Activated CD4-positive, alpha-beta T cell treated with anti-CD3 and anti-CD28 coated beads for 36 hours (primary cell): ENCODE measurements around the gene SMIM41. TPM values are rescaled to one million over a fixed set of nuclear protein-coding genes. Genes with fewer than 3 reads are reported as not detected.
A peak's percentile ranks its signal among the peaks of the same experiment; 100 is the strongest.

Experiments used
- ATAC-seq: fragments of 200-7000 bp; cut with Tn5 transposase; one replicate; pipeline ENCODE4 v1.10.0; 2021; ENCODE audit warnings: mild to moderate bottlenecking, moderate library complexity
- CTCF ChIA-PET: fragments of 350-600 bp; sonication (Branson Sonifier 250); formaldehyde crosslinking; loops from one replicate; lab custom pipeline; 2021; ENCODE audit warnings: antibody characterized with exemption; lab: Charles Lee
- POLR2A ChIA-PET: fragments of 350-600 bp; sonication (Branson Sonifier 250); formaldehyde crosslinking; loops from one replicate; lab custom pipeline; 2021; ENCODE audit warnings: antibody characterized with exemption, inconsistent platforms; lab: Charles Lee
- DNase-seq: peaks from one replicate; pipeline ENCODE4 v3.0.0-alpha.2; 2020
- H3K27ac Mint-ChIP-seq: one replicate; pipeline ENCODE4 v1.8.0; 2021; ENCODE audit warnings: mixed read lengths
- H3K27me3 Mint-ChIP-seq: one replicate; pipeline ENCODE4 v1.8.0; 2021; ENCODE audit warnings: mixed read lengths
- H3K36me3 Mint-ChIP-seq: one replicate; pipeline ENCODE4 v1.8.0; 2021; ENCODE audit warnings: low read depth, mixed read lengths
- H3K4me1 Mint-ChIP-seq: one replicate; pipeline ENCODE4 v1.8.0; 2021; ENCODE audit warnings: mixed read lengths
- H3K4me3 Mint-ChIP-seq: one replicate; pipeline ENCODE4 v1.8.0; 2021; ENCODE audit warnings: mild to moderate bottlenecking, moderate library complexity, mixed read lengths
- H3K9me3 Mint-ChIP-seq: one replicate; pipeline ENCODE4 v1.8.0; 2021; ENCODE audit warnings: low read depth, mixed read lengths
- intact Hi-C, 2 experiments: fragments of 100-400 bp; cut with DNase I in 1 of 2; cut with micrococcal nuclease in 1 of 2; formaldehyde crosslinking; loops; one replicate each; pipeline versions ENCODE4 v1.14.2 to v1.15.1; 2022 to 2024; cut with DNase I, micrococcal nuclease
- total RNA-seq, 2 experiments: library from RNA; stranded (reverse); gene quantifications; one replicate each; pipeline ENCODE4 v1.2.3, GENCODE V29; 2021

Gene SMIM41
- not detected for total RNA-seq

- Mint-ChIP-seq H3K9me3 (no peaks in the 10 kb centered on the region), H3K27ac (no peak within 1 kb of the TSS), H3K36me3 (peaks cover 14% of the 10 kb centered on the region), H3K27me3 (no peaks in the 10 kb centered on the region), H3K4me1 (peaks cover 8% of the 10 kb centered on the region), H3K4me3 (no peak within 1 kb of the TSS)
- POLR2A ChIA-PET: no interaction called here
- intact Hi-C loops: no loop called here
- DNase-seq (no peak), ATAC-seq (no peak)
- CTCF ChIA-PET: interaction anchor here (0.6 to 3.0 kb wide), 3 partner anchors 11 to 100 kb away, joined by 3 to 16 read pairs (median 5); no protein-coding TSS in a partner anchor
These were observed at the start of gene SMIM41 for GRCh38 chr12:52079576-52080402. Gene SMIM41, plus strand, starts transcription at chr12:52079704. Its CDS starts 76 bp downstream, at chr12:52079780.

GRCh38 chr12:52032446-52032803, 47.1 kb upstream of the SMIM41 start:
- Mint-ChIP-seq H3K4me1 (peaks cover 40% of the 10 kb centered on the region), H3K9me3 (no peaks in the 10 kb centered on the region), H3K36me3 (no peaks in the 10 kb centered on the region), H3K27ac (peak overlapping the region; percentile 75), H3K4me3 (peak overlapping the region; percentile 70), H3K27me3 (no peaks in the 10 kb centered on the region)
- ATAC-seq: no peak
- intact Hi-C loops: loop anchor here (1.0 to 10.0 kb wide), 3 partner anchors 19 to 972 kb away; partner anchors contain the start of genes ATG101 (in 1 of the 2), EIF4B (in 1 of the 2) and NR4A1 (in 1 of the 2)
- ChIA-PET CTCF (interaction anchor here (0.7 to 11.8 kb wide), 14 partner anchors 9 to 91 kb away, joined by 3 to 253 read pairs (median 6); partner anchors contain the start of genes ATG101 and NR4A1), POLR2A (interaction anchor here (0.7 to 1.7 kb wide), 3 partner anchors 18 to 295 kb away, joined by 3 to 12 read pairs (median 10); partner anchors contain the start of genes ATG101 and NR4A1)
- DNase-seq: peak; percentile 30

GRCh38 chr12:52032804-52033445, 46.6 kb upstream of the SMIM41 start:
- no peaks in the 10 kb centered on the region for H3K36me3 Mint-ChIP-seq
- CTCF ChIA-PET: interaction anchor here (0.7 to 11.8 kb wide), 14 partner anchors 10 to 91 kb away, joined by 3 to 253 read pairs (median 6); partner anchors contain the start of genes ATG101 and NR4A1
- DNase-seq: peak; percentile 95
- H3K9me3 Mint-ChIP-seq: no peaks in the 10 kb centered on the region
- peak; percentile 98 for ATAC-seq
- peak overlapping the region; percentile 84 for H3K27ac Mint-ChIP-seq
- intact Hi-C loops: loop anchor here (1.0 to 10.0 kb wide), 6 partner anchors 8 to 972 kb away; partner anchors contain the start of genes ATG101 (in 2 of the 2), NR4A1 (in 2 of the 2), ACVR1B (in 1 of the 2) and EIF4B (in 1 of the 2)
- H3K4me1 Mint-ChIP-seq: peaks cover 42% of the 10 kb centered on the region
- POLR2A ChIA-PET: interaction anchor here (0.6 to 1.7 kb wide), 5 partner anchors 18 to 295 kb away, joined by 3 to 12 read pairs (median 4); partner anchors contain the start of genes ATG101, NR4A1 and TAMALIN
- peak overlapping the region; percentile 70 for H3K4me3 Mint-ChIP-seq
- H3K27me3 Mint-ChIP-seq: no peaks in the 10 kb centered on the region

- Mint-ChIP-seq H3K27me3 (no peaks in the 10 kb centered on the region), H3K27ac (peak overlapping the region; percentile 84)
- CTCF ChIA-PET: interaction anchor here (0.8 to 11.8 kb wide), 10 partner anchors 10 to 90 kb away, joined by 3 to 253 read pairs (median 6); partner anchors contain the start of gene ATG101
These were observed 45.9 kb upstream of the SMIM41 start for GRCh38 chr12:52033446-52034140.

GRCh38 chr12:52035190-52035589, 44.3 kb upstream of the SMIM41 start:
- POLR2A ChIA-PET: no interaction called here
- intact Hi-C loops: loop anchor here in 1 of 2 experiments (10.0 kb wide), 1 partner anchor 970 kb away; the partner anchor contains the start of gene EIF4B
- CTCF ChIA-PET: interaction anchor here (0.9 to 11.8 kb wide), 4 partner anchors 12 to 36 kb away, joined by 3 to 253 read pairs (median 64); partner anchors contain the start of gene ATG101
- Mint-ChIP-seq H3K27me3 (no peaks in the 10 kb centered on the region), H3K9me3 (no peaks in the 10 kb centered on the region), H3K27ac (no peak overlapping the region), H3K36me3 (no peaks in the 10 kb centered on the region), H3K4me3 (no peak overlapping the region), H3K4me1 (peaks cover 63% of the 10 kb centered on the region)
- ATAC-seq (no peak), DNase-seq (no peak)

More at GRCh38 chr12:52033446-52034140, 45.9 kb upstream of the SMIM41 start:
- peaks cover 47% of the 10 kb centered on the region for H3K4me1 Mint-ChIP-seq
- POLR2A ChIA-PET: interaction anchor here (0.6 to 1.7 kb wide), 5 partner anchors 17 to 188 kb away, joined by 3 to 12 read pairs (median 4); partner anchors contain the start of genes ATG101, NR4A1 and TAMALIN
- DNase-seq: no peak
- ATAC-seq: no peak
- H3K4me3 Mint-ChIP-seq: peak overlapping the region; percentile 70
- H3K9me3 Mint-ChIP-seq: no peaks in the 10 kb centered on the region
- intact Hi-C loops: loop anchor here (1.0 to 10.0 kb wide), 6 partner anchors 8 to 971 kb away; partner anchors contain the start of genes ATG101 (in 2 of the 2), ACVR1B (in 1 of the 2), EIF4B (in 1 of the 2) and NR4A1 (in 1 of the 2)
- no peaks in the 10 kb centered on the region for H3K36me3 Mint-ChIP-seq

- DNase-seq: no peak
- no peaks in the 10 kb centered on the region for H3K27me3 Mint-ChIP-seq
- no peak for ATAC-seq
- no peaks in the 10 kb centered on the region for H3K36me3 Mint-ChIP-seq
- ChIA-PET CTCF (interaction anchor here (11.0 kb wide), 1 partner anchor 13 kb away, joined by 124 read pairs; no protein-coding TSS in a partner anchor), POLR2A (no interaction called here)
- no peaks in the 10 kb centered on the region for H3K9me3 Mint-ChIP-seq
- peak overlapping the region; percentile 42 for H3K27ac Mint-ChIP-seq
- intact Hi-C loops: loop anchor here in 1 of 2 experiments (10.0 kb wide), 1 partner anchor 969 kb away; the partner anchor contains the start of gene EIF4B
- peaks cover 70% of the 10 kb centered on the region for H3K4me1 Mint-ChIP-seq
- H3K4me3 Mint-ChIP-seq: peak overlapping the region; percentile 67
These were observed 43.6 kb upstream of the SMIM41 start for GRCh38 chr12:52035926-52036325.

- intact Hi-C loops: loop anchor here in 1 of 2 experiments (1.0 to 10.0 kb wide), 4 partner anchors 11 to 968 kb away; partner anchors contain the start of genes ATG101, EIF4B and NR4A1
- H3K27me3 Mint-ChIP-seq: no peaks in the 10 kb centered on the region
- ChIA-PET CTCF (interaction anchor here (0.7 to 11.0 kb wide), 4 partner anchors 13 to 86 kb away, joined by 3 to 124 read pairs (median 4); no protein-coding TSS in a partner anchor), POLR2A (interaction anchor here (0.6 to 1.6 kb wide), 2 partner anchors 11 to 14 kb away, joined by 3 to 4 read pairs; no protein-coding TSS in a partner anchor)
- no peaks in the 10 kb centered on the region for H3K9me3 Mint-ChIP-seq
- ATAC-seq: peak; percentile 40
- peaks cover 74% of the 10 kb centered on the region for H3K4me1 Mint-ChIP-seq
- DNase-seq: peak; percentile 87
- H3K36me3 Mint-ChIP-seq: no peaks in the 10 kb centered on the region
- H3K4me3 Mint-ChIP-seq: peak overlapping the region; percentile 67
- H3K27ac Mint-ChIP-seq: no peak overlapping the region
These were observed 42.8 kb upstream of the SMIM41 start for GRCh38 chr12:52036587-52037171.

- intact Hi-C loops: loop anchor here in 1 of 2 experiments (1.0 to 10.0 kb wide), 4 partner anchors 12 to 967 kb away; partner anchors contain the start of genes ATG101, EIF4B and NR4A1
- H3K27ac Mint-ChIP-seq: peak overlapping the region; percentile 49
- CTCF ChIA-PET: interaction anchor here (0.7 to 11.0 kb wide), 4 partner anchors 13 to 85 kb away, joined by 3 to 124 read pairs (median 4); no protein-coding TSS in a partner anchor
- H3K27me3 Mint-ChIP-seq: no peaks in the 10 kb centered on the region
- H3K36me3 Mint-ChIP-seq: peaks cover 4% of the 10 kb centered on the region
- H3K4me1 Mint-ChIP-seq: peaks cover 77% of the 10 kb centered on the region
- ATAC-seq: no peak
- POLR2A ChIA-PET: interaction anchor here (1.6 kb wide), 1 partner anchor 12 kb away, joined by 4 read pairs; no protein-coding TSS in a partner anchor
- peak; percentile 24 for DNase-seq
- H3K9me3 Mint-ChIP-seq: no peaks in the 10 kb centered on the region
- peak overlapping the region; percentile 75 for H3K4me3 Mint-ChIP-seq
These were observed 42.1 kb upstream of the SMIM41 start for GRCh38 chr12:52037248-52037861.

- POLR2A ChIA-PET: no interaction called here
- DNase-seq (no peak), ATAC-seq (peak; percentile 34)
- Mint-ChIP-seq H3K27me3 (no peaks in the 10 kb centered on the region), H3K36me3 (peaks cover 4% of the 10 kb centered on the region), H3K4me1 (peaks cover 70% of the 10 kb centered on the region), H3K9me3 (no peaks in the 10 kb centered on the region), H3K27ac (peak overlapping the region; percentile 24), H3K4me3 (peak overlapping the region; percentile 75)
- intact Hi-C loops: loop anchor here in 1 of 2 experiments (10.0 kb wide), 1 partner anchor 966 kb away; the partner anchor contains the start of gene EIF4B
- CTCF ChIA-PET: interaction anchor here (0.8 to 11.0 kb wide), 8 partner anchors 9 to 44 kb away, joined by 3 to 124 read pairs (median 5); partner anchors contain the start of genes ATG101 and NR4A1
These were observed 41.1 kb upstream of the SMIM41 start for GRCh38 chr12:52038447-52038846.
